DMS 273 (cell line): ENCODE measurements around the gene DSTYK.
A peak's percentile ranks its signal among the peaks of the same experiment; 100 is the strongest.

ENCODE experiments used
- DNase-seq: peaks from one replicate; lab custom pipeline; 2025; ENCODE audit not compliant: unreplicated experiment; lab: John Stamatoyannopoulos, UW

The DSTYK gene

DNA sequence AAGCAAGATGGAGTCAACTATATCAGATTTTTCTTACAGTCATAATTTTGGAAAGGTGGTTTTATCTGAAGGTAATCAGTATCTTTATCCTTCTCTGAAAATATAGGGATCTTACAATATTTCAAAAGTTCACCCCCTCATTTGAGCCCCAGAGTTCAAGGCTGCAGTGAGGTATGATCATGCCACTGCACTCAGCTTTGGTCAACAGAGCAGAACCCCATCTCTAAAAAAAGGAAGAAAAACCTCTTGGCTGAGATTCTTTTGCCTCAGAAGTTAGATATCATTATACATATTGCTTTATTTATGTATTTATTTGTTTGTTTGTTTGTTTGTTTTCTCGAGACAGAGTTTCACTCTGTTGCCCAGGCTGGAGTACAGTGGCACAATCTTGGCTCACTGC lies 78.2 kb downstream of the DSTYK start:
- no peak for DNase-seq

DNA sequence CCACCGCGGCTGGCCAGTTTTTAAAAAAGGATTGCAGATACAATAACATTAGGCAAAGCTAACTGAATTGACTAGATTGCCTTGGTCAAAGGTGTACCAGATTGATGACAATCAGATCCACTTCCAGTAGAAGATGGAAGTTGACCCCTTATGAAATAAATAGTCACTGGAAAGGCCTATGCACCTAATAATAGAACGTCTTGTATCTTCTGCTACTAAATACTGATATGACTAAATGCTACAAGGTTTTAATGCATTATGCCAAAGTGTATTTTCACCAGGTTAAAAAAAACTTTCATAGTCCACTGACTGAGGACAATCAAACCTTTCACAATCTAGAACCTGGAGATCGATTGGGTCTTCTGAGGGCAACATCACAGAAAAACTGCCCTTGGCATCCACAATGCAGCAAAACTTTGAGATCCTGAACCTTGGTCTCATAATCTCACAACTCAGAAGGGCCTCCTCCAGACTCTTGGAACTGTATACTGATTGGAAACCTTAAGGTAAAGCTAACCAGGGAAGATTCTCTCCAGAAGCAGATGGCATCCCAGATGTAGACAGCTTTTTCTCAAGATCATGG lies 82.0 kb downstream of the DSTYK start:
- DNase-seq = peak; percentile 18

DNA sequence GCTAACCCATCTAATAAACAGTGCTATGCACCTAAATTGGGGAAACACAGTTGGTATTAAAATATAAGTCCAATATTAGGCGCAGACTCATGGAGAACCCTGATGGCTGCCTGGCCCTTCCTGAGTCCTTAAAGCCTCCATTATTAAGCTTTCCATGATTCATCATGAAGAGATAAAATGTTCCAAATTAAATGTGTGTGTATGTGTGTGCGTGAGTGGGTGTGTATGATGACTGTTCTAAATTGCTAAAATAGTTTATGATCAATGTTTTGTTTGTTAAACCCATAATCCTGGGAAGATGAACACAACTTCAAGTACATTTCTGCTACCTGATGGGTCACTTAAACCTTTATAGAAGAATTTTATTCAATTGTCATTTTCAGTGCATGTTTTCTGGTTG lies 83.5 kb downstream of the DSTYK start:
- DNase-seq = no peak

DNA sequence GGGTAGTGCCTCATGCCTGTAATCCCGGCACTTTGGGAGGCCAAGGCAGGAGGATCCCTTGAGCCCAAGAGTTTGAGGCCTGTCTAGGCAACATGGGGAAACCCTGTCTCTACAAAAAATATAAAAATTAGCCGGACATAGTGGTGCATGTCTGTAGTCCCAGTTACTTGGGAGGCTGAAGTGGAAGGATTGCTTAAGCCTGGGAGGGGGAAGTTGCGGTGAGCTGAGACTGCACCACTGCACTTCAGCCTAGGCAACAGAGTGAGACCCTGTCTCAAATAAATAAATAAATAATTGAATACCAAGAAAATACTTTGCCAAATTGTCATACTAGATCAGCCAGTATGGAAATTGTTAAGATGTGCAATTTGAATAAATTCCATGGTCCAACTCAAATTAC lies 83.9 kb downstream of the DSTYK start:
- DNase-seq = no peak

DNA sequence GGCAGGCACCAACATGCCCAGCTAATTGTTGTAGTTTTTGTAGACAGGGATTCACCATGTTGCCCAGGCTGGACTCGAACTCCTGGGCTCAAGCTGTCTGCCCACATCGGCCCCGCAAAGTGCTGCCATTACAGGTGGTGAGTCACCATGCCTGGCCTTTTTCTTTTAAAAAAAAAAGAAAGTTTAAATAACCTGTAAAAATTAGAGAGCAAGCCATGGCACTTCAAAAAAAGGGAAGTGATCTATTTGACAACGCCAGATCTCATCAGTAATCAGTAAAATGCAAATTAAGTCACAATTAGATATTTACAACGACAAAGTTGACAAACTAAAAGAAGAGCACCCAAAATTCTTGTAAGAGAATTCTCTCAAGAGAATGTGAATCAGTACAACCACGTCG lies 86.8 kb downstream of the DSTYK start:
- no peak for DNase-seq

DNA sequence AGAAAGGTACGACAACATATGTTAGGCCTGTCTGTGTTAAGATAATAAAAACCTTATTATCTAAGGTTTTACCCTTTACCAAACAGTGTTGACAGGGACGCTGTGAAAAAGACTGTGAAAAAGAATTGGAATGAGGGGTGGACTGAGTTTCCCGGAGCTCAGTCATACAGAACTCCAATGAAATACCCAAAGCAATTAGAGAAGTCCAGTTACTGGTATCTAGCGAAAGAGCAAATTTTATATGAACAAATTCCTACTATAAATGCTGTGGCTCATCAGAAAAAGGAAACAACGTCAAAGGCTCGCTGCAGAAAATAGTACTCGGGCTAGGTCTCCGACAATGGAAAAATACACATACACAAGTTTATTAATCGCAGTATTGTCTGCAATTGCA lies 89.0 kb downstream of the DSTYK start:
- peak; percentile 41 for DNase-seq

DNA sequence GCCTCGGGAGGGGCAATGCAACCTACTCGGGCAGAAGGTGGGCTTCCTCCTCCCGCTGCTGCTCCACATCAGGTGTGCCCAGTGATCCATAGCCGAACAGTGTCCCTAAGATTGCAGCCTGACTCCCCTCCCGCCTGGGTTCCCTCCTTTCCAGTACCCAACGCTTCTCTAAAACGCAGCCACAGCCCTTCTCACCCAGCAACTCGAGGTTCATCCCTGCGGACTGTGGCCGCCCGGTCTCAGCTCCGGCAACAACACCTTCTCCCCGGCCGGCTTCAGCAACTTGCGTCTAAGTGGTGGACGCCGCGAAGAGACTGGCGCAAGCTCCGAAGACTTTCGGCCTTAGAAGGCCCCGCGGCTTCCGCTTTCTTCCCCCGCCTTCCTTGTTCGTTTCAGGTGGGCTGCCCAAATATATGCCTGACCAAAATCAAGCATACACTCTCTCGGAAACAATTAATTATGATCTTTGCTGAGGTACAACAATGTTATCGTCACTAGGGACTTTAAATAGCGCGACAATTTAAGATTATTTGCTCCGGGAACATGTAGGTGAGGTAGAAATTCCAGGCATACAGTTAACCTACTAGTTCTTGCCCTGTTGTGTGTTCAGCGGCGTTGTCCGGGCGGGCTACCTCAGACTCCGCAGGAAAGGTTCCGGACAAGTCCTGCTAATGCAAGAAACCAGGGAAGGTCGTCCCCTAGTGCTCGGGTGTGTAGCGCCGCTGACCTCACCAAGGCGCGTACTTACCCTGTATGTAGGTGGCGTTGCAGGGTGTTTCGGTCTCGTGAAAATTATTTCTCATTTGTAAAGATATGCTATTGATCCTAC lies 89.6 kb downstream of the DSTYK start, which contains the start of gene RBBP5:
Gene RBBP5 (minus strand): TSS at position 319 of the 829 bp plus-strand sequence. CDS start 105 bp downstream, at position 214.
- DNase-seq = peak; percentile 99

DNA sequence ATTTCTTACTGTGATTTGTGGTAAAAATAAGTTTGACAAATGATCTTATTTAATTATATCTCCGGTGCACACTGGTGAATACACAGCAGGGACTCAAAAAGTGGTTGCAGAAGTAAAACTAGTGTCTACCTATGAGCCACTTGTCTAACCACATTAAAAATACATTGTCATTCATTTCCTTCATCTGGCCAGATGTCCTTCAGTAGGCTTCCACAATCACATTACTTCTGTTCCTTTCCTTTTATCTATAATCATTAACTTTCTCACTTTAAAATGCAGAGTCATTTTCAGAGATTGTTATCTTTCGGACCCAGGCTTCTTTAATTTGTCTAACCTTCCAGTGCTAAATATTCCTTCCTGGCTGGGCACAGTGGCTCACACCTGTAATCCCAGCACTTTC lies 92.8 kb downstream of the DSTYK start:
- DNase-seq = no peak

DNA sequence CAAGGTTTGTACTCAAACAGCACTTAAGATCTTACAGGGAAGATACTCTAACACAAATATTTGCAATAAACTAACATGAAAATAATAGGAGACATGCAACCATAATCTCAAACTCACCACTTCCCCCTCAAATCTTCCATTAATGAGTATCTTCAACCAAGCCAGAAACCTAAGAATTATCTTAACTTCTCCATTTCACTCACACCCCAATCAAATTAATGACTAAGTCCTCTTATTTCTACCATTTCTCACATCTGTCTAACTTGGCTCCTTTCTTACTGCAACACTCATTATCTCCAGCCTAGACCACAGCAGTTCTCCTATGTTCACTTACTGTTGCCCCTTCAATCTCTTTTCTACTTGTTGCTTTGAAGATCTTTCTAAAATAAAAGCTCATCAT lies 100.1 kb downstream of the DSTYK start:
- DNase-seq = no peak

DNA sequence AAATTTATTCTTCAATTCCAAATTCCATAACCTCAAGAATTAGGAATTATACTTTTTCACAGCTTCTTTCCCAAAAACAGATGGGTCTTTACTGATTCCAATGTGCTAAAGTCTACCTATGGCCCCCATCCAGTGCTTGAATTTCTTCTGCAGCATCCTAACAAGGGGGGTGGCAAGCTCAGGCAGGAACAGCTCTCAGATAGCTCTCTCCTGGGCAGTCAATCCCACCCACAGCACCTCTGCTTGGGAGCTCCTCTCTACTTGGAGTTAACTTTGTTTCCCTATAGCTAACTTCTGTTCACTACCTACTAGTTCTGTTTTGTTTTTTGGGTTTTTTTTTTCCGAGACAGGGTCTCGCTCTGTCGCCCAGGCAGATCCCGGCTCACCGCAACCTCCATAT lies 101.8 kb downstream of the DSTYK start:
- DNase-seq = no peak

DNA sequence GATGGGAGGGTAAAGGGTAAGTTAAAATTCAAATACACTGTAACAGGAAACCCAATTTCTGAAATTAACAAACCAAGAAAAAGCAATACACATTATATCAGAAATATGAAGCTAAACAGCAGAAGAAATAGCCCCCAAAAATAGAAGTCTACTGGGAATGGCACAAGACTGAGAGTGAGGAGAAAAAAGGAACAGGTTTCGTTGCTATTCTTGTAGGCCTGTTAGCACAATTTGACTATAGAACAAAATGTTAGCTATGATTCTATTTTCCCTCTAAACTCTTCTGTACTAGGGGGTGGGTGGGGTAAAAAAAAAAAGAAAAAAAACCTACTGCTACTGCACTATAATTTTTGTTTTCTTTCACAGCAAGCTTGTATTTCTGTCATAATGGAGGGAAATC lies 102.2 kb downstream of the DSTYK start:
- DNase-seq = no peak

DNA sequence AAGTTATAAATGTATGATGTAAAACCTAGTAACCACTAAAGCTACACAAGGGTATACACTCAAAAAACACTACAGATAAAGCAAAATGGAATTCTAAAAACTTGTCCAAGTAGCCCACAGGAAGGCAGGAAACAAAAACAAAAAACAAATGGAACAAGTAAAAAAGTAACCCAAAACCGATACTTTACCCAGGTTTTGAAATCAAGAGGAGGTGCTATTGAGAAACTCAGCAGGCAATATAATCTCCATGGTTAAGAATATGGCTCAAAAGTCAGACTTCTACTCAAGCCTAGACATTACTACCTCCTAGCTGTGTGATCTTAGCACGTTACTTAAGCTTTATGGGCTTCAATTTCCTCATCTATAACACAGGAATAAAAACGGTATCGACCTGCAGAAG lies 103.0 kb downstream of the DSTYK start:
- DNase-seq = no peak

DNA sequence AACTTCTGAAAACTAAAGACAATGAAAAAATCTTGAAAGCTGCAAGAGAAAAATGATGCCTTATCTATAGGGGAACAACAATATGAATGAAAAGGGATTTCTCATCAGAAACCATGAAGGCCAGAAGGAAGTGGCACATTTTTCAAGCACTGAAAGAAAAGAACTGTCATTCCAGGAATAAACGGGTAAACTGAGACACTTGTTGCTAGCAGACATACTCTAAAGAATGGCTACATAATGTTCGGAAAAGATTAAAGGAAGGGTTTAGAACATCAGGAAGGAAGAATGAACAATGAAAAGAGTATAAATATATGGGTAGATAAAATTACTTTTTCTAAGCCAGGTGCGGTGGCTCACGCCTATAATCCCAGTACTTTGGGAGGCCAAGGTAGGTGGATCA lies 104.2 kb downstream of the DSTYK start:
- DNase-seq = no peak

DNA sequence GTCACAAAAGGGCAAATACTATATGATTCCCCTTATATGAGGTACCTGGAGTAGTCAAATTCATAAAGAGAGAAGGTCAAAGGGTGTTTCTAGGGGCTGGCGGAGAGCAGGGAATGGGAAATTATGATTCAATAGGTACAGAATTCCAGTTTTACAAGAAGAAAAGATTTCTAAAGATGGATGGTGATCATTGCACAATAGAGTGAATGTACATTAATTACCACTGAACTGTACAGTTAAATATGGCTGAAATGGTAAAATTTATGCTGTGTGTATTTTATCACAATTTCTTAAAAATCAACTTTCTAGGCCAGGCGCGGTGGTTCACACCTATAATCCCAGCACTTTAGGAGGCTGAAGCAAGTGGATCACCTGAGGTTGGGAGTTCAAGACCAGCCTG lies 109.1 kb downstream of the DSTYK start:
- no peak for DNase-seq

DNA sequence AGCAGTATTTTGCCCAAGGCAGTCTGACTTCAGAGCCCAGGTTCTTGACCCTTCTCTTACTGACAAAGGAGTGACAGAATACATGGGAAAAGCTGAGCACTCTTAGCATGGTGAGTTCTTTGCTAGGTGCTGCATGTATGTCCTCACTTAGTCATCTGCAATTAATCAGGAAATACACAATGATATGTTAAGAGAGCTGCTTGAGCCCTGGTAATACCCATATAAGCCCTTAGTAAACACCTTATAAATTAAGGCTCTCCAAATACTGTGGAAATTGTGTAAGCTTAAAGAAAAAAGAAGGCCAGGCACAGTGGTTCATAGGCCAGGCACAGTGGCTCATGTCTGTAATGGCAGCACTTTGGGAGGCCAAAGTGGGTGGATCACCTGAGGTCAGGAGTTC lies 113.3 kb downstream of the DSTYK start:
- DNase-seq = no peak

DNA sequence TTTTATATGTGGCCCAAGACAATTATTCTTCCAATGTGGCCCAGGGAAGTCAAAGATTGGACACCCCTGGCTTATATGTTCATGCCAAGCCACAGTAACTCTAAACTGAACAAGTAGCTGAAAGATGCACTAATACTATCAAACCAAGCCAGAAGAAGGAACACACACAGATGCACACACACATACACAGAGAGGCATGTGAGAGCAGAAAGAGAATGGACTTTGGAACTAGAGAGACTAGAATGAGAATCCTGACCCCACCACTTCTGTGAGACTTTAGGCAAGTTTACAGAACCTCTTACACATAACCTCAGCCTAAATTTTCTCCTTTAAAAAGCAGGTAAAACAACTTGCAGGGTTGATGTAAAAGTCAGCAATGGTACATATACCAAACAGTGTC lies 116.1 kb downstream of the DSTYK start:
- DNase-seq = no peak
